ENCODE results near the gene PHOSPHO2. TPM values are rescaled to one million over a fixed set of nuclear protein-coding genes. Genes with fewer than 3 reads are reported as not detected.

The PHOSPHO2 gene, protein sequence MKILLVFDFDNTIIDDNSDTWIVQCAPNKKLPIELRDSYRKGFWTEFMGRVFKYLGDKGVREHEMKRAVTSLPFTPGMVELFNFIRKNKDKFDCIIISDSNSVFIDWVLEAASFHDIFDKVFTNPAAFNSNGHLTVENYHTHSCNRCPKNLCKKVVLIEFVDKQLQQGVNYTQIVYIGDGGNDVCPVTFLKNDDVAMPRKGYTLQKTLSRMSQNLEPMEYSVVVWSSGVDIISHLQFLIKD
- polyA plus RNA-seq (ENCODE audit: insufficient read length in 3 of 3) = 10 to 100 TPM; 10.9 to 20.1 (median 19.1) TPM
- long read RNA-seq, donor 1, transcript PHOSPHO2-201 (4 exons, 1,125 nt) = major isoform, 5 of 6 reads
- long read RNA-seq, donor 1, partial matches to known transcripts = 0 of 6 reads
- long read RNA-seq, donor 1, other reads (novel, unspliced or antisense) = 0 of 6 reads
- long read RNA-seq, donor 2, transcript PHOSPHO2-201 (4 exons, 1,125 nt) = major isoform, 5 of 6 reads
- long read RNA-seq, donor 2, partial matches to known transcripts = 0 of 6 reads
- long read RNA-seq, donor 2, other reads (novel, unspliced or antisense) = 0 of 6 reads
- long read RNA-seq, donor 3, partial matches to known transcripts = 0 of 3 reads
- long read RNA-seq, donor 3, other reads (novel, unspliced or antisense) = 0 of 3 reads
- long read RNA-seq, donor 4, partial matches to known transcripts = 0 of 6 reads
- long read RNA-seq, donor 4, other reads (novel, unspliced or antisense) = 0 of 6 reads
- long read RNA-seq, donor 5, partial matches to known transcripts = 0 of 4 reads
- long read RNA-seq, donor 5, other reads (novel, unspliced or antisense) = 0 of 4 reads
- long read RNA-seq, donor 6, partial matches to known transcripts = 0 of 7 reads
- long read RNA-seq, donor 6, other reads (novel, unspliced or antisense) = 0 of 7 reads
- long read RNA-seq, donor 7, partial matches to known transcripts = 0 of 7 reads
- long read RNA-seq, donor 7, other reads (novel, unspliced or antisense) = 0 of 7 reads
- long read RNA-seq, donor 8, partial matches to known transcripts = 0 of 1 reads
- long read RNA-seq, donor 8, other reads (novel, unspliced or antisense) = 0 of 1 reads
- long read RNA-seq, donor 9, transcript PHOSPHO2-201 (4 exons, 1,125 nt) = major isoform, 7 of 7 reads
- long read RNA-seq, donor 9, partial matches to known transcripts = 0 of 7 reads
- long read RNA-seq, donor 9, other reads (novel, unspliced or antisense) = 0 of 7 reads
- long read RNA-seq, donor 10, transcript PHOSPHO2-201 (4 exons, 1,125 nt) = major isoform, 6 of 10 reads
- long read RNA-seq, donor 10, partial matches to known transcripts = 0 of 10 reads
- long read RNA-seq, donor 10, other reads (novel, unspliced or antisense) = 0 of 10 reads
- long read RNA-seq, donor 11, partial matches to known transcripts = 0 of 1 reads
- long read RNA-seq, donor 11, other reads (novel, unspliced or antisense) = 0 of 1 reads
- long read RNA-seq, donor 12, transcript PHOSPHO2-201 (4 exons, 1,125 nt) = major isoform, 5 of 7 reads
- long read RNA-seq, donor 12, partial matches to known transcripts = 0 of 7 reads
- long read RNA-seq, donor 12, other reads (novel, unspliced or antisense) = 0 of 7 reads
- long read RNA-seq, donor 13, partial matches to known transcripts = 0 of 2 reads
- long read RNA-seq, donor 13, other reads (novel, unspliced or antisense) = 0 of 2 reads
- long read RNA-seq, donor 14 = 0 reads
- long read RNA-seq, donor 15, partial matches to known transcripts = 0 of 6 reads
- long read RNA-seq, donor 15, other reads (novel, unspliced or antisense) = 0 of 6 reads
- long read RNA-seq, donor 16, partial matches to known transcripts = 0 of 5 reads
- long read RNA-seq, donor 16, other reads (novel, unspliced or antisense) = 0 of 5 reads

- DNase-seq = peak; percentile 97
Observed at GRCh38 chr2:169694113-169694893, at the start of gene PHOSPHO2, which contains the start of gene CFAP210. Gene PHOSPHO2 (plus strand): TSS chr2:169694469. CDS start chr2:169700972, 6,503 bp downstream. Gene CFAP210 (minus strand): TSS chr2:169694405. CDS start chr2:169694327, 78 bp downstream.

GRCh38 chr2:169647496-169647895, 46.8 kb upstream of the PHOSPHO2 start:
- no peak for DNase-seq

GRCh38 chr2:169649278-169649677, 45.0 kb upstream of the PHOSPHO2 start:
- no peak for DNase-seq

GRCh38 chr2:169653636-169654035, 40.6 kb upstream of the PHOSPHO2 start:
- no peak for DNase-seq

GRCh38 chr2:169656164-169656563, 38.1 kb upstream of the PHOSPHO2 start:
- no peak for DNase-seq

- DNase-seq = no peak
Observed at GRCh38 chr2:169658877-169659276, 35.4 kb upstream of the PHOSPHO2 start.

- DNase-seq = no peak
Observed at GRCh38 chr2:169659320-169659719, 34.9 kb upstream of the PHOSPHO2 start.

DNA sequence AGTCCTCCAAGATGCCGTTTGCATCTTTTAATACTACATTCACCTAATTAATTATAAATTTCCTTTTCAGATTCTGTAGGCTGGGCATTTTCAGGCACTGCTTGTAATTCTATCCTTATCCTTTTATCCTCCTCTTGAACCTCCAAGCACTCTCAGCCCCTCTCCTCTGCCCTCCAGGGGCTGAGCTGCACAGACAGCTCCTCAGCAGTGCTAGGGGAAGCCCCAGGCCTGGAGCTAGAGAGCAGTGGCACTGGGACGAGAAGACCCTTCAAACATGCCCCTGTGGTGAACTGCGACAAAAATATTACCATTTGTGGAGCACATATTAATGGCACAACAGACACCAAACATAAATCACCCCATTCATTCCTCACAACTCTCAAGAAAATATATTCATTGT, 33.0 kb upstream of the PHOSPHO2 start:
- DNase-seq = no peak

DNA sequence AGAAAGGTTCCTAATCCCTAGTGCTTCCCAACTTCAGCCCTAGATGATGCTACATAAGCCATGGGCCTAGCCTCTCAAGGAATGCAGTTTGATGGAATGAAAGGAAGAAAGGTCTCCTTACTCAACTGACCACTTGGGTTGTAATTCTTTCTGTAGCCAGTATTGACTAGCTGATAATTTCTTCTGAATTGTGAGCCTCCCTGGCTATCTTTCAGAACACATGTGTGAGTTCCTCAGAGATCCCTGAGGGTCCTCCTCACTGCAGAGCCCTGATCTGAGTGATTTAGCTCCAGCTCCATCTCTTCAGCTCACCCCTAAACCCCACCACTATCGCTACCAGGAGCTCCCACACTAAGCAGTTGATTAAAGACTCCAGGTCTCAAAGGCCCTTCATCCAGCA, 31.5 kb upstream of the PHOSPHO2 start:
- DNase-seq = no peak

- no peak for DNase-seq
Observed at GRCh38 chr2:169663247-169663646, 31.0 kb upstream of the PHOSPHO2 start.

DNA sequence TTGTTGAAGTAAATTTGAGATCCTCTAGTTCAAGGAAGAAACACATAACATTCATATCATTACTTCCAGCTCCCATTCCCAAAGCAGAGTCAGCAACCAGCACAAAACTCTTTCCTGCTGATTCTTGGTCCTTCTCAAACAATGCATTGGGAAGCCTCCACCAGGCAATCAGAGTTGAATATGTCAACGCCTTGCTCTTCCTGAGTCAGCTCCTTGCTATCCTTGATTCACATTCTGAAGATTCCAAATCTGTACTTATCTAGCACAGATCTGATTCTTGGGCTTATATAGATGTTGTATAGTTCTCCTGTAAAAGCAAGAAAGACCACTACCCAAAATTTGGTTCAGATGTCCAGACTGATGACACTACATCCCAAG, 29.7 kb upstream of the PHOSPHO2 start:
- no peak for DNase-seq

GRCh38 chr2:169664978-169665930, 29.0 kb upstream of the PHOSPHO2 start:
- DNase-seq = no peak

GRCh38 chr2:169667583-169667982, 26.7 kb upstream of the PHOSPHO2 start:
- no peak for DNase-seq

- DNase-seq = no peak
Observed at GRCh38 chr2:169670215-169670651, 24.0 kb upstream of the PHOSPHO2 start.

GRCh38 chr2:169670937-169671336, 23.3 kb upstream of the PHOSPHO2 start:
- DNase-seq = no peak

DNA sequence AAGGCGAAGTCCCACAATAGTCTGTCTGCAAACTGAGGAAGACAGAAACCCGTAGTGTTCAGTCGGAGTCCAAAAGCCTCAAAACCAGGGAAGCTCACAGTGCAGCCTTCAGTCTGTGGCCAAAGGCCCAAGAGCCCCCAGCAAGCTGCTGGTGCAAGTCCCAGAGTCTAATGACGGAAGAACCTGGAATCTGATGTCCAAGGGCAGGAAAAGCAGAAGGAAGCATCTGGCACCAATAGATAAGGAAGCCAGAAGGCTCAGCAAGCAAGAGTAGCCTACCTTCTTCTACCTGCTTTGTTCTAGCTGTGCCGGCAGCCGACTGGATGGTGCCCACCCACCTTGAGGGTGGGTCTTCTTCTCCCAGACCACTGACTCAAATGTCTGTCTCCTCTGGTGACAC, 21.9 kb upstream of the PHOSPHO2 start:
- DNase-seq = no peak

DNA sequence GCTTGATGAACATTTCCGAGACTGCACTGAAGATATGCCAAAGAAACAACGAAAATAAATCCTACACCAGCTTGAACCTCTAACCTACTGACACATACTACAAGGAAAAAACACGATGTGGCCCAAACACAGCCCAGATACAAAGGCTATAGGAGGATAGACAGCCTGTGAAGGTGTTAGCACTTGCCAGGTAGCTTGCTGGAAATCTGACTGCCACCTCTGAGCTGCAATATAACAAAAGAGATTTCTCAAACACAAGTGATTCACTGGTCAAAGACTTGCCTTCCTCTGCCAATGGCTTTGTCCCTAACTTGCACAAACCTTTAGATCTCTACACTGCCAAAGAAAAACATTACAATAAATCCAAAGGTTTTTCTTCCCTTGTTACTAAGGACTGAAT, 21.2 kb upstream of the PHOSPHO2 start:
- DNase-seq = no peak

- no peak for DNase-seq
Observed at GRCh38 chr2:169673921-169674320, 20.3 kb upstream of the PHOSPHO2 start.

DNA sequence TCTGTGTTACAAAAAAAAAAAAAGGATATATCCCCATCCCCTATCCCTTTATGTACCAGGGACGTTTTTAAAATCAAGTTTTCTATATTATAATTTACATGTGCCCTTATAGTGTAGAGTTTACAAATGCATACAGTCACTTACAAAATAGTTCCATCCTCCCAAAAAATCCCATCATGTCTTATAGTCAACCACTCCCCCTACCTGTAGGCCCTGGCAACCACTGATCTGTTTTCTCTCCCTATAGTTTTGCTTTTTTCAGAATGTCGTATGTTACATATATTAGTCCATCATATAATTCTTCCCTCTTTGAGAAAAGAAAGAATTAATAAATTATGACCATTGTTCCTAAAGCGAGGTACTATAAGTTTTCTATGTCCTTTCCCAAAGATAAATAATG, 17.9 kb upstream of the PHOSPHO2 start:
- DNase-seq = no peak
